ENCODE results near the gene ERCC1. TPM values are rescaled to one million over a fixed set of nuclear protein-coding genes. Genes with fewer than 3 reads are reported as not detected.
"Not testable (repeated sequence)": the region's sequence is repeated elsewhere in the genome, so short reads cannot be mapped to it uniquely, and the experiment has no call there.

ERCC1 gene
- total RNA-seq, 1 donor from 2014 or later: 142 TPM

DNA sequence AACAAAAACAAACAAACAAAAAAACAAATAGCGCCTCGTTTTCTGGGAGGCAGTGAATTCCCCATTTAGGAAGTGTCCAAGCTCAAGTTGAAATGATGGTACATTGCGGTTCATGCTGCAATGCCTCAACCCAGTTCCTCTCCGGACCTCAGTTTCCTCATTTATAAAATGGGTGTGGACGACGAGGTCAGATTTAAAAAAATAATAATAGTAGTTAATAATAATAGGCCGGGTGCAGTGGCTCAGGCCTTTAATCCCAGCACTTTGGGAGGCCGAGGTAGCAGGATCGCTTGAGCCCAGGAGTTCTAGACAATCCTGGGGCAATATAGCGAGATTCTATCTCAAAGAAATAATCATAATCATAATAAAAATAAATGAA is 15.5 kb upstream of the ERCC1 start:
- DNase-seq (ENCODE audit: low spot score in 2 of 2): no peak
- no peaks in the 10 kb centered on the region for H3K36me3 ChIP-seq
- H3K9me3 ChIP-seq: no peaks in the 10 kb centered on the region
- H3K4me3 ChIP-seq: peak overlapping the region; percentile 50 to 87
- intact Hi-C loops (cut with DNase I): loop anchor here (1.0 kb wide), 2 partner anchors 10 to 40 kb away; no protein-coding TSS in a partner anchor
- H3K27me3 ChIP-seq: no peaks in the 10 kb centered on the region
- H3K27ac ChIP-seq: peak overlapping the region; percentile 97 to 99
- TF ChIP-seq, protein P1, sequence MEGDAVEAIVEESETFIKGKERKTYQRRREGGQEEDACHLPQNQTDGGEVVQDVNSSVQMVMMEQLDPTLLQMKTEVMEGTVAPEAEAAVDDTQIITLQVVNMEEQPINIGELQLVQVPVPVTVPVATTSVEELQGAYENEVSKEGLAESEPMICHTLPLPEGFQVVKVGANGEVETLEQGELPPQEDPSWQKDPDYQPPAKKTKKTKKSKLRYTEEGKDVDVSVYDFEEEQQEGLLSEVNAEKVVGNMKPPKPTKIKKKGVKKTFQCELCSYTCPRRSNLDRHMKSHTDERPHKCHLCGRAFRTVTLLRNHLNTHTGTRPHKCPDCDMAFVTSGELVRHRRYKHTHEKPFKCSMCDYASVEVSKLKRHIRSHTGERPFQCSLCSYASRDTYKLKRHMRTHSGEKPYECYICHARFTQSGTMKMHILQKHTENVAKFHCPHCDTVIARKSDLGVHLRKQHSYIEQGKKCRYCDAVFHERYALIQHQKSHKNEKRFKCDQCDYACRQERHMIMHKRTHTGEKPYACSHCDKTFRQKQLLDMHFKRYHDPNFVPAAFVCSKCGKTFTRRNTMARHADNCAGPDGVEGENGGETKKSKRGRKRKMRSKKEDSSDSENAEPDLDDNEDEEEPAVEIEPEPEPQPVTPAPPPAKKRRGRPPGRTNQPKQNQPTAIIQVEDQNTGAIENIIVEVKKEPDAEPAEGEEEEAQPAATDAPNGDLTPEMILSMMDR (IDR thresholded peaks at IDR 0.05): no peak
- peaks cover 2 to 18% of the 10 kb centered on the region in 2 donors for H3K4me1 ChIP-seq

DNA sequence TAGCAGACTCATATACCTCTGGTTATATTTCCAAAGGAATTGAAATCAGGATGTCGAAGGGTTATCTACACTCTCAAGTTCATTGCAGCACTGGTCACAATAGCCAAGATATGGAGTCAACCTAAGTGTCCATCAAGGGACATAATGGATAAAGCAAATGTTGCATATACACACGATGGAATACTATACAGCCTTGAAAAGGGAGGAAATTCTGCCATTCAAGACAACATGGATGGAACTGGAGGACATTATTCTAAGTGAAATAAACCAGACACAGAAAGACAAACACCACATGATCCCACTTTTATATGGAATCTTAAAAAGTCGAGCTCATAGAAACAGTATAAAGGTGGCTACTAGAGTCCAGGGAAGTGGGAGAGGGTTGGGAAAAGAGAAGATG is 13.6 kb upstream of the ERCC1 start:
- Histone ChIP-seq H3K4me3 (no peak overlapping the region), H3K36me3 (no peaks in the 10 kb centered on the region), H3K27me3 (no peaks in the 10 kb centered on the region), H3K27ac (no peak overlapping the region), H3K4me1 (peaks cover 2 to 11% of the 10 kb centered on the region in 2 donors), H3K9me3 (no peaks in the 10 kb centered on the region)
- intact Hi-C loops (cut with DNase I): no loop called here
- no peak for DNase-seq (ENCODE audit: low spot score in 2 of 2)
- TF ChIP-seq, protein P1 (IDR thresholded peaks at IDR 0.05): no peak

DNA sequence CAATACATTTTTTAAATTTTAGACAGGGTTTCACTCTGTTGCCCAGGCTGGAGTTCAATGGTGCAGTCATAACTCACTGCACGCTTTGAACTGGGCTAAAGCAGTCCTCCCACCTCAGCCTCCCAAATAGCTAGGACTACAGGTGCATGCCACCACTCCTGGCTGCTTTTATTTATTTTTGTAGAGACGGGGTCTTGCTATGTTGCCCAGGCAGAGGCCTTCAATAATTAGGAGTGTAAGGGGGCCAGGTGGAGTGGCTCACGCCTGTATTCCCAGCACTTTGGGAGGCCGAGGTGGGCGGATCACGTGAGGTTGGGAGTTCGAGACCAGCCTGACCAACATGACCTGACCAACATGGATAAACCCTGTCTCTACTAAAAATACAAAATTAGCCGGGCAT is 8.8 kb upstream of the ERCC1 start:
- DNase-seq (ENCODE audit: low spot score in 2 of 2); H3K27ac ChIP-seq; H3K4me3 ChIP-seq; intact Hi-C loops (cut with DNase I); H3K27me3 ChIP-seq; H3K9me3 ChIP-seq; H3K36me3 ChIP-seq: not testable (repeated sequence)
- peaks cover 0 to 15% of the 10 kb centered on the region in 2 donors for H3K4me1 ChIP-seq

DNA sequence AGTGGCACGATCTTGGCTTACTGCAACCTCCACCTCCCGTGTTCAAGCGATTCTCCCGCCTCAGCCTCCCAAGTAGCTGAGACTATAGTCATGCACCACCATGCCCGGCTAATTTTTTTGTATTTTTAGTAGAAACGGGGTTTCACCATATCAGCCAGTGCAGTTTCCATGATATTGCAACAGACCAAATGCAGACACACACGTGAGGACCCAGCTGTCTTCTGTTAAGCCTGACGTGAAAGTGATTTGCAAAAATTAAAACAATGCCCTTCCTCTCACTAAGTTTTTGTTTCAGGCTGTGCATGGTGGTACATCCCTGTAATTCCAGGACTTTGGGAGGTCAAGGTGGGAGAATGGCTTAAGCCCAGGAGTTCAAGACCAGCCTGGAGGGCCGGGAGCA is 7.3 kb upstream of the ERCC1 start:
- H3K27me3 ChIP-seq; DNase-seq (ENCODE audit: low spot score in 2 of 2); intact Hi-C loops (cut with DNase I); H3K4me3 ChIP-seq; H3K9me3 ChIP-seq; H3K36me3 ChIP-seq: not testable (repeated sequence)
- Histone ChIP-seq H3K4me1 (peaks cover 0 to 22% of the 10 kb centered on the region in 2 donors), H3K27ac (peak overlapping the region; percentile 93)

DNA sequence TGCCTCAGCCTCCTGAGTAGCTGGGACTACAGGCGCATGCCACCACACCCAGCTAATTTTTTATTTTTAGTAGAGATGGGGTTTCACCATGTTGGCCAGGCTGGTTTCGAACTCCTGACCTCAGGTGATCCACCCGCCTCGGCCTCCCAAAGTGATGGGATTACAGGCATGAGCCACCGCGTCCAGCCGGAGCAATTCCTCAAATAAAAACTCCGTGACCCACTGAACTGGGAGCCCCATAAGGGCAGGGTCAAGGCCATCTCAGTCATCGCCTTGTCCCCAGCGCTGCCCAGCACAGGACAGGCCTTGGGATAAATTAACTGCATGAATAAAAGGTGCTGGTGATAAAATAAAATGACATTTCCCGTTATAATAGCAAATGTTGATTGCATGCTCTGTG is 6.2 kb upstream of the ERCC1 start:
- H3K27me3 ChIP-seq; DNase-seq (ENCODE audit: low spot score in 2 of 2); H3K36me3 ChIP-seq; H3K9me3 ChIP-seq; H3K4me3 ChIP-seq: not testable (repeated sequence)
- peak overlapping the region; percentile 93 for H3K27ac ChIP-seq
- H3K4me1 ChIP-seq: peaks cover 0 to 31% of the 10 kb centered on the region in 2 donors
- intact Hi-C loops (cut with DNase I): loop anchor here (1.0 to 10.0 kb wide), 5 partner anchors 9 to 262 kb away; partner anchors contain the start of genes EML2, QPCTL and SNRPD2

DNA sequence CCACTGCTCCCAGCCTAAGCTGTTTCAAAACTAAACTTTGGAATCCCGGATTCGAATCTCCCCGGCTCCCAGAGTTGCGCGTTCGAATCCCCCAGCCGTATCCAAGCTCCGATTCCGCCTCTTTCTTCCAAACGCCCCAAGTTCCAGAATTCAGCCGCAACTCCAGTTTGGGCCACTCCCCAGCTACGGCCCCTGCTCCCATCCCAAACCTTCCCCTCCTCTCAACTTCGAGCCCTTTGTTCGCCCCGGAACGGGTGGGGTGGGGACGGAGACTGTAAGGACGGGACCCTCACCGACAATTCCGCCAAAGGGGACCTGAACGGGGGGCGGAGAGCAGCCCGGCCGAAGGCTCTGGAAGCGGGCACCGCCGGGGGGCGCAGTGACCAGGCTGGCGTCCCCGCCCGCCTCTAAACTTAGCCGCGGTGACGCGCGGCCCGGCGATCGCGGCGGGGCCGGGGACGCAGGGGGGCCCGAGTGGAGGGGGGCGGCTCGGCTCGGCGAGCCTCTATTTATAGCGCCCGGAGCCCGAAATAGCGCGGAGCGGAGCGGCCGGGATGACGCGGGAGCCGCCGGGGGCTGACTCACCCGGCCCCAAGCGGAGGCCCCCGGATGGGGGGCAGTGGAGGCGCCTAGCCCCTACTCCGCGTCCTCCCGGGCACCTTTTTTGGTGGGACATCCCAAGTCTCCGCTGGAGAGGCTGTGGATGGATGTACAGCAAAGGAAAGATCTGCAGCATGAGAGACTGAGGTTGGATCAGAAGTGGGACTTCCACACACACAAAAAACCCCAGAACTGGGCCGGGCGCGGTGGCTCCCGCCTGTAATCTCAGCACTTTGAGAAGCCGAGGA is 4.9 kb upstream of the ERCC1 start:
- Histone ChIP-seq H3K4me1 (peaks cover 0 to 38% of the 10 kb centered on the region in 2 donors), H3K36me3 (no peaks in the 10 kb centered on the region), H3K27me3 (no peaks in the 10 kb centered on the region), H3K9me3 (no peaks in the 10 kb centered on the region), H3K4me3 (peak overlapping the region; percentile 48 to 65), H3K27ac (peak overlapping the region; percentile 93)
- DNase-seq (ENCODE audit: low spot score in 2 of 2): peak in 1 of 2 donors; percentile 93
- intact Hi-C loops (cut with DNase I): loop anchor here (1.0 to 10.0 kb wide), 6 partner anchors 11 to 264 kb away; partner anchors contain the start of genes EML2, QPCTL and SNRPD2
- TF ChIP-seq, protein P1 (IDR thresholded peaks at IDR 0.05): peak; percentile 63 to 72 (median 69)

All from ascending aorta (tissue), 2 donors.